Left lung (tissue), 10 donors: Measurements from ENCODE around the gene CDC25C. TPM values are rescaled to one million over a fixed set of nuclear protein-coding genes. Genes with fewer than 3 reads are reported as not detected.
"Not testable (repeated sequence)": the region's sequence is repeated elsewhere in the genome, so short reads cannot be mapped to it uniquely, and the experiment has no call there.

ENCODE experiments used
- ATAC-seq: fragments of 200-7000 bp; cut with Tn5 transposase; one replicate; pipeline ENCODE4 v1.9.1; 2020; ENCODE audit warnings: moderate library complexity
- DNase-seq, 4 donors: peaks; one replicate each; pipeline ENCODE4 v3.0.0-alpha.2; 2013 to 2020
- H3K27ac ChIP-seq, 2 donors: fragments of 200-600 bp; sonication (generic) in 1 of 2; one replicate each; pipeline versions ENCODE4 v1.5.0 to v1.8.0; 2020 to 2021
- H3K27me3 ChIP-seq, 2 donors: fragments of 200-600 bp; sonication (generic) in 1 of 2; one replicate each; pipeline versions ENCODE4 v1.5.0 to v1.8.0; 2020 to 2021
- H3K36me3 ChIP-seq, 2 donors: fragments of 200-600 bp; sonication (generic) in 1 of 2; one replicate each; pipeline versions ENCODE4 v1.5.0 to v1.8.0; 2020 to 2021
- H3K4me1 ChIP-seq, 2 donors: fragments of 200-600 bp; one replicate each; pipeline ENCODE4 v1.8.0; 2021
- H3K4me3 ChIP-seq, 2 donors: fragments of 200-600 bp; sonication (generic) in 1 of 2; one replicate each; pipeline versions ENCODE4 v1.5.0 to v1.8.0; 2020 to 2021; ENCODE audit warnings: mild to moderate bottlenecking in 1 of 2
- H3K9me3 ChIP-seq, 2 donors: fragments of 200-600 bp; sonication (generic) in 1 of 2; one replicate each; pipeline versions ENCODE4 v1.5.0 to v1.8.0; 2020 to 2021
- CTCF ChIP-seq, 2 donors: fragments of 200-600 bp; sonication (generic) in 1 of 2; IDR thresholded peaks; one replicate each; pipeline versions ENCODE4 v1.5.0 to v1.8.0; 2021; ENCODE audit warnings: antibody characterized with exemption in 2 of 2
- intact Hi-C, 2 donors: fragments of 100-400 bp; cut with DNase I; formaldehyde crosslinking; loops; one replicate each; pipeline versions ENCODE4 v1.11.2 to v1.14.2; 2022
- polyA plus RNA-seq, 6 donors: library from polyadenylated mRNA; unstranded; fragments of 120-200 nt; gene quantifications; one replicate each; pipeline ENCODE4 v1.2.1, GENCODE V29; 2013; ENCODE audit not compliant: insufficient read length in 6 of 6
- total RNA-seq, 2 donors: library from RNA; stranded (reverse); fragmentation: NEBNext Ultra II Directional; extraction: Animal tissue kit (Norgen Biotek cat#: 25700); gene quantifications; one replicate each; pipeline ENCODE4 v1.2.1, GENCODE V29; 2021
- donor health status: DM: no; HTN: yes; CAD: no.
- donor health status: DM: no; HTN: no; CAD: no.

Gene CDC25C
- total and polyA plus RNA-seq, 8 donors: 0.34 to 14.6 (median 7.7) TPM

- H3K9me3 ChIP-seq: no peaks in the 10 kb centered on the region
- H3K27me3 ChIP-seq: no peaks in the 10 kb centered on the region
- no peak for TF ChIP-seq CTCF (IDR thresholded peaks at IDR 0.05)
- no peak overlapping the region for H3K27ac ChIP-seq
- no peak for DNase-seq
- H3K4me3 ChIP-seq: no peak overlapping the region
- intact Hi-C loops: no loop called here
- H3K36me3 ChIP-seq: no peaks in the 10 kb centered on the region
- ATAC-seq: no peak
- H3K4me1 ChIP-seq: no peaks in the 10 kb centered on the region
Measured at GRCh38 chr5:138263581-138263980, 68.0 kb downstream of the CDC25C start.

GRCh38 chr5:138258704-138259292 is 72.8 kb downstream of the CDC25C start:
- no peaks in the 10 kb centered on the region for H3K4me1 ChIP-seq
- peaks cover 0 to 12% of the 10 kb centered on the region in 2 donors for H3K27me3 ChIP-seq
- ATAC-seq (no peak), DNase-seq (no peak)
- H3K9me3 ChIP-seq: no peaks in the 10 kb centered on the region
- no peak overlapping the region for H3K27ac ChIP-seq
- TF ChIP-seq CTCF (IDR thresholded peaks at IDR 0.05): no peak
- intact Hi-C loops: no loop called here
- H3K36me3 ChIP-seq: no peaks in the 10 kb centered on the region
- no peak overlapping the region for H3K4me3 ChIP-seq

- Histone ChIP-seq H3K4me1 (no peaks in the 10 kb centered on the region), H3K27ac (no peak overlapping the region), H3K4me3 (no peak overlapping the region), H3K9me3 (no peaks in the 10 kb centered on the region), H3K27me3 (peaks cover 0 to 12% of the 10 kb centered on the region in 2 donors), H3K36me3 (no peaks in the 10 kb centered on the region)
- intact Hi-C loops: no loop called here
- ATAC-seq (no peak), DNase-seq (peak in 1 of 4 donors; percentile 76)
- no peak for TF ChIP-seq CTCF (IDR thresholded peaks at IDR 0.05)
Measured at GRCh38 chr5:138257583-138257982, 74.0 kb downstream of the CDC25C start.

GRCh38 chr5:138252944-138253343 is 78.7 kb downstream of the CDC25C start:
- ATAC-seq (no peak), DNase-seq (no peak)
- intact Hi-C loops: no loop called here
- Histone ChIP-seq H3K9me3 (no peaks in the 10 kb centered on the region), H3K27ac (no peak overlapping the region), H3K4me1 (no peaks in the 10 kb centered on the region), H3K4me3 (no peak overlapping the region), H3K27me3 (peaks cover 0 to 12% of the 10 kb centered on the region in 2 donors), H3K36me3 (no peaks in the 10 kb centered on the region)
- TF ChIP-seq CTCF (IDR thresholded peaks at IDR 0.05): no peak

- intact Hi-C loops, H3K9me3 ChIP-seq: not testable (repeated sequence)
Measured at GRCh38 chr5:138247800-138248199, 83.8 kb downstream of the CDC25C start.

GRCh38 chr5:138246822-138247221 is 84.8 kb downstream of the CDC25C start:
- no peak for TF ChIP-seq CTCF (IDR thresholded peaks at IDR 0.05)
- intact Hi-C loops: no loop called here
- no peak for ATAC-seq

More at GRCh38 chr5:138247800-138248199, 83.8 kb downstream of the CDC25C start:
- H3K4me1 ChIP-seq, ATAC-seq, H3K27ac ChIP-seq, DNase-seq, H3K36me3 ChIP-seq, H3K4me3 ChIP-seq, H3K27me3 ChIP-seq: not testable (repeated sequence)

More at GRCh38 chr5:138246822-138247221, 84.8 kb downstream of the CDC25C start:
- Histone ChIP-seq H3K27me3 (peaks cover 0 to 15% of the 10 kb centered on the region in 2 donors), H3K4me3 (no peak overlapping the region), H3K4me1 (peaks cover 0 to 4% of the 10 kb centered on the region in 2 donors), H3K36me3 (no peaks in the 10 kb centered on the region), H3K9me3 (no peaks in the 10 kb centered on the region), H3K27ac (no peak overlapping the region)
- no peak for DNase-seq
